Central memory CD4-positive, alpha-beta T cell (primary cell): Measurements from ENCODE around the gene KIFC1.

Source experiments
- DNase-seq: peaks from one replicate; pipeline ENCODE4 v3.0.0; 2022

KIFC1 gene

DNA sequence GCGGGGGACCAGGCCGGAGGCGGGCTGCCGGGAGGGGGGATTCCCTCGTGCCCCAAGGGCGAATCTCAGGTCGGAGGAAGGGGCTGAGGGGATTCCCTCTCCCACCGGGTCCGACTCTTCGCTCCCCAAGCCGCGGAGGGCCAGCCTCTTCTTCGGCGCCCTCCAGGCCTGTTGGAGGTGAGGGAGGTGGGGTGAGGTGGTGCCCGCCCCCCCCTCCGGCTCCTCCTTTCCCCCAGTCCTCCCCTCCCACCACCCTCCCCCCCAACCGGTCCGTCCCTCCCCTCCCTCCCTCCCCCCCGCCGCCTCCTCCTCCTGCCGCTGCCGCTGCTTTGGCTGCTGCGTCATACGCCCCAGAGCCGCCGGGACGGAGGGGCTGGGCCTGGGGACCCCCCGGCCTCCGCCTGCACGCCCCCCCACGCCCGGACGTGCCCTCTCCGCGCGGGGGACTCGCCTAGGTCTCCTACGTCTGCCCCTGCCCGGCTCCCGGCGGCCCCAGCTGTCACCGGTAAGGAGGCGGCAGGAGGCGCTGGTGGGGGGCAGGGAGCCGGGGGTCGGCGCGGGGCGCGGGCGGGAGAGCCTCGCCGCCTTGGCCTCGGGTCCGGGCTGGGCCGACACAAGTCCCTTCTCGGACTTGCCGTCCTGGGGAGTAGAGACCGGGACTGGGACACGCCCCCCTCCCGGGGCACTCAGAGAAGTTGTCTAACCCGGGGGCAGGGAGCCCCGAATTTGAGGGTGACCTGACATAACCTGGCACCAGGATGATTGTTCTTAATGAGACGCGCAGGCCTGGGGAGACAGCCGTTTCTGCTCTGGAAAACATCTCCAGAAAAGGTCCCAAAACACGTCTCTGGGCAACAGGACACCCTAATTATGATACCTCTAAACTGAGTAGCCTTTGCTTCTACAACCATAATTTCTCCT lies 19.3 kb downstream of the KIFC1 start, which contains the start of gene PHF1:
Gene PHF1 (plus strand): TSS at position 304 of the 921 bp plus-strand sequence. CDS start 1,250 bp downstream, outside the sequence.
- DNase-seq: no peak

DNA sequence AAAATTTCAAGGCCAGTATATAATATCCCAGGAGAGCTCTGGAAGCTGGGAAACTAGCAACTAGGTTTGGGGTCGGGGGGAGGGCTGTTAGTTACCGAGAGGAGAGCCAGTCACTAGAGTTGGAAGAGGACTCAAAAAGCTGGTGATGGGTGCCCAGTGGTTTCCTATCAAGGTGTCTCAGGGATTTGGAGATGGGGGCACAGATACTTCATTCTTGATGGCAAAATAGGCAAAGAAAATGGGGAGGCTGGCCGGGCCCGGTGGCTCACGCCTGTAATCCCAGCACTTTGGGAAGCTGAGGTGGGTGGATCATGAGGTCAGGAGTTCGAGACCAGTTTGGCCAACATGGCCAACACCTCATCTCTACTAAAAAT lies 20.0 kb downstream of the KIFC1 start:
- no peak for DNase-seq

DNA sequence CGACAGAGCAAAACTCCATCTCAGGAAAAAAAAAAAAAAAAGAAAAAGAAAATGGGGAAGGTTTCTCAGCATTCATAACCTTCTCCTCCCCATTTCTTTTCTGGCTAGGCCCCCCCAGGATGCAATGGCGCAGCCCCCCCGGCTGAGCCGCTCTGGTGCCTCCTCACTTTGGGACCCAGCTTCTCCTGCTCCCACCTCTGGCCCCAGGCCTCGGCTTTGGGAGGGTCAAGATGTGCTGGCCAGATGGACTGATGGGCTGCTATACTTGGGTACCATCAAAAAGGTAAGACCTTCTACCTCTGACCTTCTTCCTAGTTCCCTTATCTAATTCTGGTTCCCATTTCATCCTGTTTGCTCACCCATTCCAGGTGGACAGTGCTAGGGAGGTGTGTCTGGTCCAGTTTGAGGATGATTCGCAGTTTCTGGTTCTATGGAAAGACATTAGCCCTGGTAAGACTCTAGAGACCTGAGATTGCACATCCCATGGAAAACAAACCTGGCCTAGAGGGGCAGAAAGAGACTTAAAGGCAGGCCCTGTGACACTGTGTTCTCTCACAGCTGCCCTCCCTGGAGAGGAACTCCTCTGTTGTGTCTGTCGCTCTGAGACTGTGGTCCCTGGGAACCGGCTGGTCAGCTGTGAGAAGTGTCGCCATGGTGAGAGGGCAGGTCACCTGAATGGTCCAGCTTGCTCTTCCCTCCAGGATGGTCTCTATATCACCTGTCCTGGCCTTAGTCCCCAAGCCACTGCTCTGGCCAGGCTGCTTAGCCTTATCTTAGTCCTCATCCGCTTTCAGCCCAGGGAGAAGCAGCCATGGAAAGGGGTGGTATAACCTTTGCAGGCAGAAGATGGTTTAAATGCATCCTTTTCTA lies 20.8 kb downstream of the KIFC1 start:
- DNase-seq: no peak

GRCh38 chr6:33413241-33414120 lies 21.9 kb downstream of the KIFC1 start:
- DNase-seq: no peak

DNA sequence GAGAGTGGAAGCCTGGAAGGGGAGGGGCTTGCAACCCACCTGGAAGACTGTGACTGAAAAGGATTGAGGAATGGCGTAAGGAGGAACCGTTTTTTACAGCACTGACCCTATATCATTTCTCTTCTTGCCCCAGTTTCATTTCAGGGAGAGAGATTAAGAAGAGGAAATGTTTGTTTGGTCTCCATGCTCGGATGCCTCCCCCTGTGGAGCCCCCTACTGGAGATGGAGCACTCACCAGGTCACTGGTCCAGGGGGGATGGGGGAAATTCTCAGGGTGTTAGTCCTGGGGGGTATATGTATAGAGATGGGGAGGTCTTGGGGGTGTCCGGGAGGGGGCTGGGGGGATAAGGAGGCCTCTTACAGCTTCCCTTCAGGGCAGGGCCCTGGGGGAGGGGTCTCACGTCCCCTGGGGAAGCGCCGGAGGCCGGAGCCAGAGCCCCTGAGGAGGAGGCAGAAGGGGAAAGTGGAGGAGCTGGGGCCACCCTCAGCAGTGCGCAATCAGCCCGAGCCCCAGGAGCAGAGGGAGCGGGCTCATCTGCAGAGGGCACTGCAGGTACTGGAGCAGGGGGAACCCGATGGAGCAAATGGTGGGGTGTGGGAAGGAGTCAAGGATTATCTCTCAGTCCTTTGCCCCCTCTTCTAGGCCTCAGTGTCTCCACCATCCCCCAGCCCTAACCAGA lies 23.1 kb downstream of the KIFC1 start:
- no peak for DNase-seq

DNA sequence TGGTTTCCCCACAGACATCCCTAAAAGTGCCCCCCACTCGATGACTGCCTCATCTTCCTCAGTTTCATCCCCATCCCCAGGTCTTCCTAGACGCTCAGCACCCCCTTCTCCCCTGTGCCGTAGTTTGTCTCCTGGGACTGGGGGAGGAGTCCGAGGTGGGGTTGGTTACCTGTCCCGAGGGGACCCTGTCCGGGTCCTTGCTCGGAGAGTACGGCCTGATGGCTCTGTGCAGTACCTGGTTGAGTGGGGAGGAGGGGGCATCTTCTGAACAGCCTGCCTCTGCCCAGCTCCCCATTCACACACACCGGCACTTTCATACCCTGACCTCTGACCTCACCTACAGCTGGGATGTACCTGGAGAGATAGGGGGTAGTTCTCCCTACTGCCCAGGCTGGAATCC lies 24.2 kb downstream of the KIFC1 start:
- DNase-seq: no peak

- no peak for DNase-seq
These were observed 24.9 kb downstream of the KIFC1 start for GRCh38 chr6:33416386-33417127.

DNA sequence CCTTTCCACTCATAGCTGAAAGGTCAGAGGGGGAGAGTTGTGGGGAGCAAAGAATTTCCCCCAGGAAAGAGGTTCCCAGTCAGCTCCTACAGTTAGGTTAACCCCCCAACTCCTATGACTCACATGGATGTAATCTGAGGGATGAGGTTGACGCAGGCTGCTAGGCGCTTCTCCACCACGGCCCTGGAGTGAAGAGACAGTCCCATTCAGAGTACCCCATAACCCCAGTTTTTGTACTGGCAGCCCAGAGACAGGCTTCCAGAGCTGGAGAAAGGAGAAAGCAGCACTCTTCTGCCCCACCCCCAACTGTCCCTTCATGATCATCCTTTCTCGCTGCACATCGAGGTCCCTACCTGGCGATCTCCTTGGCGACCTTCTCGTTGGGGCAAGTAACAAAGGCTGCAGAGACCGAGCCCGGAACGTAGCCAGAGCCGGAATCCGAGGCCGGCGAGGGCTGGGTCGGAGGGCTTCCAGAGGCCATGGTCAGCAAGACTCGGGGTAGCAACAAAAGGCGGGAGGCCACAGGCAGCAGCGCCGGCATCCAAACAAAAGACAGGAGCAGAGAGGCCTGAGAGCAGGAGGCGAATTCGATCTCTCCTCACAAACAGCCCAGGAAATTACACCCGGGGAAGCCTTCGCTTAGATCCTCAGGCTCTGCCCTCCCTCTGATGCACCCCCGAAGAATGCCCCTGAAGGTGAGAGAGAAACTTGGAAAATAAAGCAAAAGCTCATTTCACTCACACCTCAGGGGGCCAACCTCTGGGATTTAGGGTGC lies 25.7 kb downstream of the KIFC1 start:
- no peak for DNase-seq

DNA sequence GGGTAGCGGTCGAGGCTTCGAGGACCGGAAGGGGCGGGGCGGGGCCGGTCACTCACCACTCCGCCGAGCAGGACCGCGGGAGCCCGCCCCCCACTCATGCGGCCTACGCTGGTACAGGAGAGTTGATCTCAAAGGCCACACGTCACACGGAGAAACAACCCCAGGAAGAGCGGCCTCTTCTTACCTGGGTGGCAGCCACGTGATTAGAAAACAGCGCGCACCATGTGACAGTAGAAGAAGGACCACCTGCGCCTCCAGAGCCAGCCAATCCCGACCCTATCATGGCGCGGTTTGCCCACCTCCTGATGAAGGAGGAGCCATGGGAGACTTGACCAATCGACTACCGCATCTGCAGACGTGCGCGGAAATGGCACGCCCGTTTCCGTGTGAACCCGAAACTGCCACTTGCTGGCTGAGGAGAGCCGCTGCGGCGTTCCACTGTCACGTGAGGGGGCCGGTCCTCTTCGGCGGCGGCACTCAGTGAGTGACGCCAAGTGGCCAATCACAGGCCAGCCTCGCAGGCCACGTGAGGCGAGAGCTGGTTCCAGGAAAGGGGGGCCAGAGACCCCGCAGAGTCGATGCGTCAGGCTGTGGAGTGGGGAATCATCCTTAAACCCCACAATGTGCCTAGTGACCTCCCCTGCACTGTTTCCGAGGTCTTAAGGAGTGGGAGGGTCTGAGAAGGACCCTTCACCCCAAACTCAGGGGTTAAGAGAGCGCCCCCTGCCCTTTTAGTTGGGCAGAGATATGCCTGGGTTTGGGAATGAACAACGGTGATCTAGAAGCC lies 26.5 kb downstream of the KIFC1 start, which contains the start of gene CUTA:
Gene CUTA (minus strand): TSS at position 205 of the 787 bp plus-strand sequence. CDS start 107 bp downstream, at position 98.
- DNase-seq: peak; percentile 100

DNA sequence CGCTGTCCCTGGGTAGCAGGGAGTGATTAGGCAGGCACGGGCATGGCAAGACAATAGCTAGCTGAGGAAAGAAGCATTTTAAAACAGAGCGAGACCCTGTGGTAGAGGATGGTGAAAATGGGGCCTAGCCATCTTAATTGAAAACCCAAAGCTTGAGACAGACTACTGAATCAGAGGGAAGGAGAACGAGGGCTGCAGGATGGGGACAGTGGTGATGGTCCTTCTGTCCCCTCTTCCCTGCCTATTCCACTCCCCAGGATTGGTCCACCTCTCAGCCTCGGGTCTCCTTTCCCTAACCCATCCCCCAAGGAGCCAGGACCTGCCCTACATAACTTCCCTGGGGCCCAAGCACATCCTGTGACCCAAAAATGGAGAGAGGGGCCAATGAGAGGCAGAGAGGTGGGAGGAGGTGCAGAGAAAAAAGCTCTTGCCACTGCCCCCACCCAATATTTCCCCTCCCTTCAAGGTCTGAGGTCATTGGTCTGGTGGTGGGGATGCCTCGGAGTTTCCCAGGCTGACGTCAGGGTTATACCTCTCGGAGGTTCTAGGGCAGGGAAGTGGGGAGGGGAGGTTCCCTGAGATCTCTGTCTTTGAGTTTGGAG lies 27.2 kb downstream of the KIFC1 start:
- peak; percentile 80 for DNase-seq

GRCh38 chr6:33419580-33420490 lies 28.2 kb downstream of the KIFC1 start, which contains the start of gene SYNGAP1:
TSS of gene SYNGAP1 (plus strand) at chr6:33420065. CDS start at chr6:33420265, 200 bp downstream.
- no peak for DNase-seq

- DNase-seq: no peak
These were observed 29.1 kb downstream of the KIFC1 start for GRCh38 chr6:33420491-33421343.

GRCh38 chr6:33421344-33421643 lies 29.7 kb downstream of the KIFC1 start:
- DNase-seq: no peak

- no peak for DNase-seq
These were observed 32.2 kb downstream of the KIFC1 start for GRCh38 chr6:33423777-33424176.

- no peak for DNase-seq
These were observed 33.4 kb downstream of the KIFC1 start for GRCh38 chr6:33424855-33425667.
